GM21723 (cell line): ENCODE data around the gene AGL.
"Not testable (repeated sequence)": the region's sequence is repeated elsewhere in the genome, so short reads cannot be mapped to it uniquely, and the experiment has no call there.

Experiments
- ATAC-seq: cut with Tn5 transposase; IDR thresholded peaks from one replicate; pipeline ENCODE4 v1.9.1; 2021; ENCODE audit warnings: mild to moderate bottlenecking, moderate library complexity; ENCODE audit not compliant: unreplicated experiment

Gene AGL

DNA sequence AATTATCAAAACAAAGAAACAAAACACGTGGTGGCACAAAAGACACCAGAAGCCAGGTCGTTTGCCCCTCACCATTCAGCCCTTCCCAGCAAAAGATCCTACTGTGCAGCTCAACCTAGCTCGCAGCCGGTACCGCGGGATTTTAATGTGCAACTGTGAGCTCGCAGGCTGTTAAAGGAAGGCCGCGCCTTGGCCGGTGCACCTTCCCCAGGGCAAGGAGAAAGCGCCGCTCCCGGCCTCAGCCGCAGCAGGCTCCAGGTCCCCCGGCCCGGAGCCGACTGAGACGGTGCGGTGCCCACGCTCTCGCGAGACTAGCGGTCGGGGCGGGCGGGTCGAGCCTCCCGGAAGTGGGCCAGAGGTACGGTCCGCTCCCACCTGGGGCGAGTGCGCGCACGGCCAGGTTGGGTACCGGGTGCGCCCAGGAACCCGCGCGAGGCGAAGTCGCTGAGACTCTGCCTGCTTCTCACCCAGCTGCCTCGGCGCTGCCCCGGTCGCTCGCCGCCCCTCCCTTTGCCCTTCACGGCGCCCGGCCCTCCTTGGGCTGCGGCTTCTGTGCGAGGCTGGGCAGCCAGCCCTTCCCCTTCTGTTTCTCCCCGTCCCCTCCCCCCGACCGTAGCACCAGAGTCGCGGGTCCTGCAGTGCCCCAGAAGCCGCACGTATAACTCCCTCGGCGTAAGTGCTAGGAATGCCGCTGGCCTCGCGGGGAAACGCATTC lies at the start of gene AGL:
Gene AGL (plus strand): TSS at position 618 of the 715 bp plus-strand sequence. CDS start 682 bp downstream, outside the sequence.
- peak; percentile 99 for ATAC-seq

DNA sequence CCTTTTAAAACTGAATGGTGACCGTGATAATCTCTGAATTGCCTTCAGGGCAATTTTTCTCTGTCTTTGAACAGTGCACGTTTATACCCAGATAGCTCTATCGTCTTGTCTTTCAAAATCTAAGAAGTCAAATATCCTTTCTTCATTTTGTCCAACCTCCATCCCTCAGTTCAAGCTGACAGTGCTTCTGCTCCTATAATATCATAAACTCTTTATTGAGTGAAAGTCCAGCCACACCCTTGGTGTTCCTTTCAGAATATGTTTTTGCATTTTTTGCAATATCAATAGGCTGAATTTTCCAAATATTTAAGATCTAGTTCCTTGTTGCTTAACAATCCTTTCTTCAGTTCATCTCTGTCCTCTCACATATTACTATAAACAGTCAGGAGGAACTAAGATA lies 48.6 kb upstream of the AGL start:
- no peak for ATAC-seq

DNA sequence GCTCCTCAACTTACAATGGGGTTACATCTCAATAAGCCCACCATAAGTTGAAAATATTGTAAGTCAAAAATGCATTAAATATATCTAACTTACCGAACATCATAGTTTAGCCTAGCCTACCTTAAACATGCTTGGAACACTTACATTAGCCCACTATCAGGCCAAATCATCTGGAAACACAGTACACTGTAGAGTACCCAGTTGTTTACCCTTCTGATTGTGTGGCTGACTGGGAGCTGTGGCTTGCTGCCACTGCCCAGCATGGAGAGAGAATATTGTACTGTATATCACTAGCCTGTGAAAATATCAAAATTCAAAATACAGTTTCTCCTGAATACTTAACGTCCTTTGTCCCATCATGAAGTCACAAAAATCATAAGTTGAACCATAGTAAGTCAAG lies 43.3 kb upstream of the AGL start:
- ATAC-seq, result no peak

DNA sequence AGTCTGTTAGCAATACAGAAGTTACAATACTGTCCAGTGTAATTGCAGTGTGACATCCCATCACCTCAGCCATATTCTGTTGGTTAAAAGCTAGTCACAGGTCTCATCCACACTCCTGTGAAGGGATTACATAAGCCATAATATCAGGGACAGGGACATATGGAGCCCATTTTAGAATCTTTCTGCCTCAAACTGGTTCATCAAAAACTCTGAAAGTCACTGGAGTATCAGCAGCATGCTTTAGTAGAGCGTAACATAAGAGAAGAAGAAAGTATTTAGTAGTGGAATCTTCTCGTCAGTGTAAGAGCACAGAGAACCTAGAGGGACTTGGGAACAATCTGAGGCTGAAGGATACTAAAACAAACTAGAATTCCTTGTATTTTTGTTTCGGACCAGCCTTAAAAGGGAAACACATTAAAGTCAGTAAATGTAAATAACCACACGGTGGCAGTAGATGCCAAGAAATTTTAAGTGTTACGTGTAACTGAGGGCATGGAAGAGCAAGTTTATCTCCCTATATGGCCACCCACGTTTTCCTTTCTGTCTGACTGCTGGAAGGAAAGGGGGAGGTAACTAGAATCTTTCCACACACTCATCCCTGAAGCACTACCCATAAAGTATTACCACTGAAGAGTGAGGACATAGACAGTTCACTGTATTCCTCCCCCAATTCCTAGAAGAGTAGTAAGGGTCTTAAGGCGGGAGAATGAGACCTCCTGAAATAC lies 41.6 kb upstream of the AGL start:
- peak; percentile 95 for ATAC-seq

DNA sequence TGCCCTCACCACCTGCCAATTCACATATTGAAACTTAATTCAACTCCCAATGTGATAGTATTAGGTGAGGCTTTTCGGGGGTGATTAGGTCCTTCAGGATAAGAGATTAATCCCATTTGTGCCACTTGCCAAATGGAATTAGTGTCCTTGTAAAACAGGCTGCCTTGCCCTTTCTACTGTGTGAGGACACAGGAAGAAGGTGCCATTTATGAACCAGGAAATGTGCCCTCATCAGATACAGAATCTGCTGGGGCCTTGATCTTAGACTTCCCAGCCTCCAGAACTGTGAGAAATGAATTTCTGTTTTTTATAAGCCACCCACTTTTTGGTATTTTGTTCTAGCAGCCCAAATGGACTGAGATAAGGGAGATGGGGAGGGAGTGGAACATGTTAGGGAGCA lies 39.1 kb upstream of the AGL start:
- no peak for ATAC-seq

DNA sequence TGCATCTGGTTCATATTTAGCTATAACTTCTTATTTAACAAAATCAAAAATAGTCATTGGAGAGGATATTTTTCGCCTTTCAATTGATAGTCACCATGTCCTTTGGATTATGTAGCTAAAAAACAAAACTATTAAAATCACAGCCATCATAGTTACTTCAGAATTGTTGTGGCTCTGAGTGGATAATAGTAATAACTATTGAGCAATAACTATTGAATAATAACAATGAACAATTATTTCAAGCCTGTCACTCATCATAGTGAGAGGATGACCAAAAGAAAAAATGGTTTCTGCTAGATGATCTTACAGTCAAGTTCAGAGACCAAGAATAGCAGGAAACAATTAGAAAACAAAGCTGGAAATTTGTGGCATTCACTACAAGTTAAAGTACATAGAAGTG lies 38.4 kb upstream of the AGL start:
- ATAC-seq, result no peak

DNA sequence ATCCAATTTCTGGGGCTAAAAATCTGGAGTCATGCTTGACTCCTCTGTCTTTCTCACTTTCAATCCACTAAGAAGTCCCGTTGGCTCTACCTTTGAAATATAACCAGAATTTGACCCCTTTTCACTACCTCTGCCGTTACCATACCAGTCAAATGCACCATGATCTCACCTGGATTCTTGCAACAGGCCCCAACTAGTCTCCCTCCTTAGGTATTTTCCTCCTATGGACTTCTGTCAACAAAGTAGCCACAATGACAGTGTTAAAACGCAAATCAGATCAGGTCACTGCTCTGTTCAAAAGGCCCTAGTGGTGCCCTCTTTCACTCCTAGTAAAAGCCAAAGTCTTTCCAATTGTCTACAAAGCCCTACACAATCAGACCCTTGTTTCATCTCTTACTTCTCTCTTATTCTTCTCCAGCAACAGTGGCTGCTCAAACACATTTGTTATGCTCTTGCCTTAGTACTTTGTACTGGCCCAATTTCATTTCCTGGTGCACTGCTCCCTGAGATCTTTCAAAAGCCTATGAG lies 35.7 kb upstream of the AGL start:
- no peak for ATAC-seq

DNA sequence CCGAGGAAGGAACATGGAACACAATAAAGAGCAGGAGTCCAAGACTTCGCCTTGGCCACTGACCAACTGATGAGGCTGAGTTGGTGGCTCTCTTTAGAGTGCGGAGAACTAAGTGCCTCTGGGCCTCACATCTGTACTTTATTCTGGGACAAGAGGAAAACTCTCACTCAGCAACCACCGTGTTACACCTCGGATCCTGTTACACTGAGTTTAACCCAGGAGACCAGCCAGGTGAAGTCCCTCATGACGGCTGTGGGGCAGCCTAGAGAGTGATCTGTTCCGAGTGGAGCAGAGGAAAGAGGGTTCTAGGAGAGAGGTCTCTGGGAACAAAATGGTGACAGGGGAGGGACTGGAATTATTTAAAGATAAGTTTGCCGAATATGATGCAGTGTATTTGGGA lies 33.5 kb upstream of the AGL start:
- ATAC-seq, result no peak

DNA sequence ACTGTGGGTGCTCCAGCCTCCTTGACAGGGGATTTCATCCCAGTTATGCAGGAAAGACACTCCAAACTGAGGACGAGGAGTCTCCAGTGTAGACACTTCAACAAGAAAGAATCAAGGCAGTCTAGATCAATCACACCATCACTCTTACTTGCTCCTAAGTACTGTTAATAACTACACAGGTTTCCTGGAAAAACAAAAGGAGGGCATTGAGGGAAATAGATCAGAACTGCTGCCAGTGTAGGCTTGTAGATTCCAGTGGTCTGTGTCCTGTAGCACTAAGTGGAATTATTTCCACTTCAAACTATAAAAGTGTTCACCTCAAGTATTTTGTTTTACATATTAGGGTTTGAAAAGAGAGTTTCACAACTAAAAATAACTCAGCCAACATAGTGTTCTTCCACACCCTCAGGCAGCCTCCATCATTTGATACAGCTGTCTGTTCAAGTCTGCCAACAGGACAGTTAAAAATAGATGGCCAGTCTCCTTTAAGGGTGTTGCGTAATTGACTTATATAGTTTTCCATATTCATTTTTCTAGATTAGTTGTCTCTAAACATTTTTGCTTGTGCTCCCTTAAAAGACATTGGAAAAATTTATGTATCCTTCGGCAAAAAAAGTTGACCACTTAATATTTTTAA lies 32.0 kb upstream of the AGL start:
- ATAC-seq, result no peak

DNA sequence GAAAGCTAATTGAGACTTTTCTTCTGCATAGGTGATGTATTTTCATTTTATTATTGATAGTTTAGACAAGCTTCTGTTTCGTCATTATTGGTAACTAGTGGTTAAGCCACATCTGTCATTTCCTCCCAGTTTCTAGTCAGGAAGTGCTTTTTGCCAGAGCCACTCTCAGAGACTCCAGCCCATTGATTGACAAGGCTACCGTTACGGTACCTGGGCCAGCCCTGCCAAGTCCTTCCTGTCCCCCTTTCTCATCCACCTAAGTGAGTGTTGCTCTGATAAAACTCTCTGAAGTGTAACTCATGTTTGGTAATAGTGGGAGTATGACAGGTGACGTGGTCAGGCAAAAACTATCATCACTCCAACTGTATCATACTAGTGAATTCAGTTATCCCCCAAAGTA lies 29.6 kb upstream of the AGL start:
- peak; percentile 85 for ATAC-seq

DNA sequence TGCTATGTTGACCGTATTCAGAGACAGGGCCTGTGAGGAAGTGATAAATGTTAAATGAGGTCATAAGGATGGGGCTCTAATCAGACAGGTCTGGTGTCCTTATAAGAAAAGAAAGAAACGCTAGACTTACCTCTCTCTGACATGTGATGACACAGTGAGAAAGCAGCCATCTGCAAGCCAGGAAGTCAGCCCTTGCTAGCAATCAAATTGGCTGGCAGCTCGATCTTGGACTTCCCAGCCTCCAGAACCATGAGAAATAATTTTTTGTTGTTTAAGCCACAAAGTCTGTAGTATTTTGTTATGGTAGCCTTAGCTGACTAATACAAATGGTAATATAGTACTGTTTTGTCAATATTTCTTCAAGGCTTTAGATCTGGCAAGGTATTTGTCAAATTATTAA lies 25.1 kb upstream of the AGL start:
- no peak for ATAC-seq

DNA sequence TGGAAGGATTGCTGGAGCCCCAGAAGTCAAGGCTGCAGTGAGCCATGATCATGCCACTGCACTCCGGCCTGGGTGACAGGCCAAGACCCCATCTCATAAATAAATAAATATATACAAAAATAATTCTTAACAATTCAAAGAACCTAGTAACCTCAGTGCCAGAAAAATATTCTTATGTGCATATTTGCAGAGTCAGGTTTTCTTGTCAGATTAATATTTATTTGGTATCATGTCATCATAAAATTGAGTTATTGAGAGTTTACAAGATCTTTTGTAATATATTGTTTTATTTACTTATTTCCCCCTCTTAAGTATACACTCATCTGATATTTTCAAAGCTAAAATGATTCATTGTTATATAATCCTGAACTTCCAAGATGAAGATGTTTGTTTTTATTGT lies 24.5 kb upstream of the AGL start:
- ATAC-seq, result no peak

DNA sequence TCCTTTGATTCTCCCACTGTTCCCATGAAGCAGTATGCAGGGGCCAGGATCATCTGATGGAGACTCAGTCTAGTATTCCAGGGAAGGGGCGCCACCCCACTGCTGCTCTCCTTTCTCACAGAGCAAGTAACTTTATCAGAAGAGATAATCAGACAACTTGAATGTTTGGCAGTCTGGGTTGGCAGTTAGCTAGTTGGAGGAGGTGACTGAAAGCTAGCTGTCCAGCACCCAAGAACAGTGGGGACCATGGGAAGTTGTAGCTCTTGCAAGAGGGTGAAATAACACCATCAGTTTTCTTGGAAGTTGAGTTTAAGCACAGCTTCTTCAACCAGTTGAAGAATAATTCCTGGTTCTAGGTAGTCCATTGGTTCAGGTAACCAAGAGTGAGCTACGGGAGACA lies 22.2 kb upstream of the AGL start:
- no peak for ATAC-seq

DNA sequence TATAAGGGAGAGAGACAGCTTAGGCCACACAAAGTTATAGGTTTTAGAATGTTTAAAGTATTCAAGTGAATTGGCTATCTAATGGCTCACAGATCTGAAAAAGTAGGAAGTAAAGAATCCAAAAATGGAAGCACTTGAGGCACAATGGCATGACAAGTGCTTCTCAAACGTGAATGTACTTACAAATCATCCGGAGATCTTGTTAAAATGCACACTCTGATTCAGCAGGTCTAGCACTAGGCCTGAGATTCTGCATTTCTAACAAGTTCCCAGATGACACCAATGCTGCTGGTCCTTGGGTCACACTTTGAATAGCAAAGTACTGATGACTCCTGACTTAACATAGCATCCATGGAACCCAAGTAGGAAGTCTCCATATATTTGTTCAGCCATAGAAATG lies 20.9 kb upstream of the AGL start:
- ATAC-seq, result no peak

DNA sequence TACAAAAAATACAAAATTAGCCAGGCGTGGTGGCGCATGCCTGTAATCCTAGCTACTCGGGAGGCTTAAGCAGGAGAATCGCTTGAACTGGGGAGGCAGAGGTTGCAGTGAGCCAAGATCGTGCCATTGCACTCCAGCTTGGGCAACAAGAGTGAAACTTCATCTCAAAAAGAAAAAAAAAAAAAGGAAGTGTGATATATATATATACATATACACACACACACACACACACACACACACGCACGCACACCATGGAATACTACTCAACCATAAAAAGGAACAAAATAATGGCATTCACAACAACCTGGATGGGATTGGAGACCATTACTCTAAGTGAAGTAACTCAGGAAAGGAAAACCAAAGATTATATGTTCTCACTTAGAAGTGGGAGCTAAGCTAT lies 16.2 kb upstream of the AGL start:
- not testable (repeated sequence) for ATAC-seq

DNA sequence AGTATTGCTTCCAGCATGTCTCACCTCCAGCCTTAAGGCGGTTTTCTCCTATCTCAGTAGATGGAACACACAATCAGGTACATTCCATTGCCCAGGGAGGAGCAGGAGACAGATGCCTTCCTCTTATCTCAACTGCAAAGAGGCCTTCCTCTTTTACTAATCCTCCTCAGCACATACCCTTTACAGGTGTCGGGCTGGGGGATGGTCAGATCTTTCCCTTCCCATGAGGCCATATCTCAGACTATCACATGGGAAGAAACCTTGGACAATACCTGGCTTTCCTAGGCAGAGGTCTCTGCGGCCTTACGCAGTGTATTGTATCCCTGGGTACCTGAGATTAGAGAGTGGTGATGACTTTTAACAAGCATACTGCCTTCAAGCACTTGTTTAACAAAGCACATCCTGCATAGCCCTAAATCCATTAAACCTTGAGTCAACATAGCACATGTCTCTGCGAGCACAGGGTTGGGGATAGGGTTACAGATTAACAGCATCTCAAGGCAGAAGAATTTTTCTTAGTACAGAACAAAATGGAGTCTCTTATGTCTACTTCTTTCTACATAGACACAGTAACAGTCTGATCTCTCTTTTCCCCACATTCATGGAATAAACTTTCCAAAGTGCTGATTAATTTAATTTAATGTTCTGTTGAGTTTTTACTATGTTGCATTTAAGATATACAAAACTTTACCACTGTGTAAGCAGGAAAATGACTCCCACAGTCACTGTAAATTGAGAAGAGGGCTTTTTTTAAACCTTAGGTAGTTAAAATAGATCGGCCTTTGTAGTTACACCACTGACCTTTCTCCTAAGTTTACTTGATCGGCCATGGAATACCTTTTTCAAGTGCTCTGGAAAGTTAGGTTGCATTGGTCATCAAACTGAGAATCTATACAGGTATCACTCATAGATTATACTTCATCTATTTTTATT lies 13.7 kb upstream of the AGL start:
- not testable (repeated sequence) for ATAC-seq

DNA sequence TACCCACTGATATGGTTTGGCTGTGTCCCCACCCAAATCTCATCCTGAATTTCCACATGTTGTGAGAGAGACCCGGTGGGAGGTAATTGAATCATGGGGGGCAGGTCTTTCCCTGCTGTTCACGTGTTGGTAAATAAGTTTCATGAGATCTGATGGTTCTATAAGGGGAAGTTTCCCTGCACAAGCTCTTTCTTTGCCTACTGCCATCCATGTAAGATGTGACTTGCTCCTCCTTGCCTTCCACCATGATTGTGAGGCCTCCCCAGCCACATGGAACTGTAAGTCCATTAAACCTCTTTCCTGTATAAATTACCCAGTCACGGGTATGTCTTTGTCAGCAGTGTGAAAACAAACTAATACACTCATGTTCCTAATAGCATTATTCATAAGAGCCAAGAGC lies 9.8 kb upstream of the AGL start:
- ATAC-seq, result not testable (repeated sequence)

DNA sequence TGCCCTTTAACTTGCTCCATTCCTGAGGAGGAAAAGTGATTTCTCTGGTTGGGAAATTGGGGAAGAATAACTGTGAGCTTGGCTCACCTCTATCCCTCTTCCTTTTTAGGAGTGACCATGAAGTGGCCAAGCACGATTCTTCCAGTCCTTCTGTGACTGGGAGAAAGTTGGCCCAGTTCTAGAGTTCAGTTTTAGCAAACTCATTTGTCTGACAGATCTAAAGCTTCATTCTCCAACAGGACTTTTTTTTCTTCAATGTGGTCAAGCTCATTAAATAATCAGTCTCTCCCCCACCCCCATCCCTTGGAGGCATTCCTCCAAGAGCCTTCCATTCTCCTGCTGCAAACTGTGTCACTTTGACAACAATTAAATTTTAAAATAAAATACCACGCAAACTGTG lies 6.4 kb upstream of the AGL start:
- no peak for ATAC-seq

DNA sequence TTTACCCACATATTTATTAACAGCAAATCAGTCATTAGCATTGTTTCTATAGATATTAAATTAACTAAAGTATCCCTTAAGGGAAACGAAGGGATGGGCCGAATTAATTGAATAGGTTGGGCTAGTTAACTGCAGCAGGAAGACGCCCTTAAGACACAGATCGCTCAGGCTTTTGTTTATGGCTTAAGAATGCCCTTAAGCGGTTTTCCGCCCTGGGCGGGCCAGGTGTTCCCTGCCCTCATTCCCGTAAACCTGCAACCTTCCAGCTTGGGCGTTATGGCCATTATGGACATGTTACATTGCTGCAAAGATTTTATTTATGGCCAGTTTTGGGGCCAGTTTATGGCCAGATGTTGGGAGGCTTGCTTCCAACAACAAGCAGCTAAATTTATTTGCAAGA lies 5.0 kb upstream of the AGL start:
- not testable (repeated sequence) for ATAC-seq

DNA sequence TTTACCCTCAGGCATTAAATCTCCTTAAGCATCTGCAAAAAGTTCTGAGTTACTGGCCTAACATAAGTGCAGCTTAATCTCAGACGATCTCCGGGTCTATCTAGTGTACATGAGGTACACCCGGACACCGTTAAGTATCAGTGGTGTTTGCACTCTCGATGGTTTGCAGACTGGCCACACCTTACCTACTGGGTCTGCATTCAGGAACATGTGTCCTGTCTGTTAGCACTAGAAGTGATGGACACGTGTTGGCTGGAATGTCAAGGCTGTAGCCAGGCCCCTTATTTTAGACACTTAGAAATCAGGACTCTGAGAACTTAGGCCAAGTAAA lies 783 bp upstream of the AGL start:
- ATAC-seq, result peak; percentile 7
